H9 (cell line): Measurements from ENCODE around the gene F10. TPM values are rescaled to one million over a fixed set of nuclear protein-coding genes. Genes with fewer than 3 reads are reported as not detected.
A peak's percentile ranks its signal among the peaks of the same experiment; 100 is the strongest.

ENCODE experiments used
- DNase-seq: peaks from one replicate; pipeline ENCODE4 v3.0.0-alpha.2; 2017
- H2AFZ ChIP-seq: one replicate; pipeline ENCODE4 v1.6.1; 2013; ENCODE audit warnings: mild to moderate bottlenecking, low read length, control low read depth, moderate library complexity
- H2AK5ac ChIP-seq: 2 replicates; pipeline ENCODE4 v1.6.1; 2013; ENCODE audit warnings: low read length, control low read depth, mixed read lengths; ENCODE audit not compliant: insufficient read length
- H2BK120ac ChIP-seq: one replicate; pipeline ENCODE4 v1.6.1; 2013; ENCODE audit warnings: low read depth, mild to moderate bottlenecking, low read length, control low read depth, inconsistent platforms; ENCODE audit not compliant: poor library complexity, severe bottlenecking
- H2BK12ac ChIP-seq: 2 replicates; pipeline ENCODE4 v1.6.1; 2013; ENCODE audit warnings: low read length, control low read depth, mixed read lengths, low read depth; ENCODE audit not compliant: insufficient read length
- H2BK15ac ChIP-seq: 2 replicates; pipeline ENCODE4 v1.6.1; 2013; ENCODE audit warnings: low read depth, low read length, control low read depth
- H2BK20ac ChIP-seq: one replicate; pipeline ENCODE4 v1.6.1; 2013; ENCODE audit warnings: low read depth, mild to moderate bottlenecking, low read length, control low read depth, inconsistent platforms; ENCODE audit not compliant: poor library complexity, severe bottlenecking
- H2BK5ac ChIP-seq: 2 replicates; pipeline ENCODE4 v1.6.1; 2013; ENCODE audit warnings: low read length, control low read depth, mixed read lengths; ENCODE audit not compliant: insufficient read length
- H3K14ac ChIP-seq: 2 replicates; pipeline ENCODE4 v1.6.1; 2013; ENCODE audit warnings: low read length, control low read depth; ENCODE audit not compliant: insufficient read depth
- H3K18ac ChIP-seq: 2 replicates; pipeline ENCODE4 v1.6.1; 2013; ENCODE audit warnings: low read depth, mild to moderate bottlenecking, mixed read lengths, low read length, control low read depth; ENCODE audit not compliant: insufficient read length
- H3K23ac ChIP-seq: 2 replicates; pipeline ENCODE4 v1.6.1; 2013; ENCODE audit warnings: low read length, control low read depth, mixed read lengths, low read depth; ENCODE audit not compliant: insufficient read length
- H3K23me2 ChIP-seq: 2 replicates; pipeline ENCODE4 v1.6.1; 2013; ENCODE audit warnings: low read depth, mild to moderate bottlenecking, mixed read lengths, low read length, control low read depth; ENCODE audit not compliant: insufficient read length, poor library complexity, severe bottlenecking
- H3K27ac ChIP-seq: 2 replicates; pipeline ENCODE4 v1.5.1; 2013; ENCODE audit warnings: low read length, control low read depth, mixed read lengths, low read depth; ENCODE audit not compliant: insufficient read length
- H3K27me3 ChIP-seq: 2 replicates; pipeline ENCODE4 v1.6.1; 2013; ENCODE audit warnings: low read length, control low read depth, inconsistent platforms; ENCODE audit not compliant: insufficient read depth
- H3K4ac ChIP-seq: 2 replicates; pipeline ENCODE4 v1.6.1; 2013; ENCODE audit warnings: low read depth, mild to moderate bottlenecking, control low read depth, inconsistent platforms, low read length, moderate library complexity
- H3K4me1 ChIP-seq: 2 replicates; pipeline ENCODE4 v1.6.1; 2013; ENCODE audit warnings: low read length, control low read depth, inconsistent platforms; ENCODE audit not compliant: insufficient read depth
- H3K4me2 ChIP-seq: 2 replicates; pipeline ENCODE4 v1.6.1; 2013; ENCODE audit warnings: low read length, control low read depth, mixed read lengths; ENCODE audit not compliant: insufficient read length, insufficient read depth
- H3K56ac ChIP-seq: 2 replicates; pipeline ENCODE4 v1.6.1; 2013; ENCODE audit warnings: low read depth, mild to moderate bottlenecking, mixed read lengths, low read length, control low read depth; ENCODE audit not compliant: insufficient read length
- H3K79me1 ChIP-seq: 2 replicates; pipeline ENCODE4 v1.6.1; 2013; ENCODE audit warnings: low read depth, mild to moderate bottlenecking, moderate library complexity, low read length, control low read depth, inconsistent platforms; ENCODE audit not compliant: insufficient read depth, poor library complexity, severe bottlenecking
- H3K79me2 ChIP-seq: 2 replicates; pipeline ENCODE4 v1.6.1; 2013; ENCODE audit warnings: low read length, control low read depth, inconsistent platforms; ENCODE audit not compliant: insufficient read depth
- H3K9ac ChIP-seq: 2 replicates; pipeline ENCODE4 v1.6.1; 2013; ENCODE audit warnings: low read length, control low read depth, mixed read lengths; ENCODE audit not compliant: insufficient read length; ENCODE audit errors: extremely low read depth
- H3K9me3 ChIP-seq: one replicate; pipeline ENCODE4 v1.6.1; 2013; ENCODE audit warnings: low read depth, low read length, inconsistent platforms; ENCODE audit not compliant: control insufficient read depth
- H3T11ph ChIP-seq: one replicate; pipeline ENCODE4 v1.6.1; 2013; ENCODE audit warnings: mild to moderate bottlenecking, low read length, control low read depth, inconsistent platforms
- H4K20me1 ChIP-seq: one replicate; pipeline ENCODE4 v1.6.1; 2013; ENCODE audit not compliant: control insufficient read depth, insufficient read length, insufficient read depth
- H4K5ac ChIP-seq: 2 replicates; pipeline ENCODE4 v1.6.1; 2013; ENCODE audit warnings: low read depth, mild to moderate bottlenecking, mixed read lengths, low read length, control low read depth; ENCODE audit not compliant: insufficient read length
- H4K8ac ChIP-seq: replicated peaks from 2 replicates; pipeline ENCODE4 v1.6.1; 2013; ENCODE audit warnings: low read length, control low read depth, mixed read lengths, low read depth; ENCODE audit not compliant: insufficient read length
- H4K91ac ChIP-seq: 2 replicates; pipeline ENCODE4 v1.6.1; 2013; ENCODE audit warnings: low read depth, mild to moderate bottlenecking, moderate library complexity, mixed read lengths, low read length, control low read depth; ENCODE audit not compliant: insufficient read length
- H3K27ac Mint-ChIP-seq, 3 experiments: 2 replicates in 2 of 3; 3 replicates in 1 of 3; pipeline ENCODE4 v1.8.0; 2020 to 2021; ENCODE audit warnings: mixed read lengths in 3 of 3, mild to moderate bottlenecking in 1 of 3, moderate library complexity in 1 of 3
- H3K27me3 Mint-ChIP-seq: 2 replicates; pipeline ENCODE4 v1.8.0; 2021; ENCODE audit warnings: low read depth, mild to moderate bottlenecking, moderate library complexity, mixed read lengths
- H3K36me3 Mint-ChIP-seq, 3 experiments: 2 replicates in 2 of 3; 3 replicates in 1 of 3; pipeline ENCODE4 v1.8.0; 2020 to 2021; ENCODE audit warnings: low read depth in 3 of 3, mixed read lengths in 3 of 3; ENCODE audit not compliant: insufficient read depth in 1 of 3
- H3K4me1 Mint-ChIP-seq, 2 experiments: 2 replicates each; pipeline ENCODE4 v1.8.0; 2020; ENCODE audit warnings: mixed read lengths in 2 of 2
- H3K4me3 Mint-ChIP-seq, 2 experiments: 2 replicates in 1 of 2; 3 replicates in 1 of 2; pipeline ENCODE4 v1.8.0; 2020 to 2021; ENCODE audit warnings: mild to moderate bottlenecking in 2 of 2, mixed read lengths in 2 of 2, moderate library complexity in 1 of 2
- H3K9me3 Mint-ChIP-seq, 2 experiments: 2 replicates in 1 of 2; 3 replicates in 1 of 2; pipeline ENCODE4 v1.8.0; 2020; ENCODE audit warnings: mild to moderate bottlenecking in 2 of 2, mixed read lengths in 2 of 2, moderate library complexity in 1 of 2
- CTCF ChIP-seq: fragments of 200-600 bp; sonication (generic); conservative IDR thresholded peaks from 3 replicates; pipeline ENCODE4 v1.8.0; 2021; ENCODE audit warnings: antibody characterized with exemption, mild to moderate bottlenecking
- WGBS: extraction: QIAGEN DNeasy Blood & Tissue Kit; methylation state at CpG from one replicate; pipeline ENCODE4 v1.1.7; 2013; ENCODE audit warnings: missing lambda C conversion rate, low lambda C conversion rate, mixed read lengths; ENCODE audit not compliant: insufficient read length; ENCODE audit errors: extremely low coverage; 5-methylcytosine and 5-hydroxymethylcytosine counted together
- total RNA-seq: library from RNA; stranded (reverse); gene quantifications from 2 replicates; pipeline ENCODE4 v1.2.1, GENCODE V29; 2021

F10 gene
- total RNA-seq, 1 experiment from 2014 or later: 1.7 TPM

- Mint-ChIP-seq H3K4me3 (no peak overlapping the region), H3K27me3 (peaks cover 1% of the 10 kb centered on the region), H3K27ac (peak overlapping the region in 1 of 3 experiments; percentile 64; a peak in 1 of 7 replicates), H3K9me3 (no peaks in the 10 kb centered on the region), H3K36me3 (peaks cover 0 to 2% (median under 1%) of the 10 kb centered on the region in 3 experiments; a peak in 4 of 7 replicates), H3K4me1 (peaks cover 18 to 27% of the 10 kb centered on the region in 2 experiments)
- Histone ChIP-seq H2BK20ac (no peak overlapping the region), H2BK5ac (no peak overlapping the region), H3K27me3 (no peaks in the 10 kb centered on the region), H4K91ac (no peak overlapping the region), H4K20me1 (peaks cover 2% of the 10 kb centered on the region), H3K27ac (no peak overlapping the region), H3K4me1 (no peaks in the 10 kb centered on the region; the same call in 1 of the 2 replicates), H2BK12ac (no peak overlapping the region), H3K9me3 (no peaks in the 10 kb centered on the region), H3K9ac (no peak overlapping the region), H3K79me2 (no peaks in the 10 kb centered on the region), H3K4ac (no peak overlapping the region), H2BK120ac (no peak overlapping the region), H4K8ac (no peak overlapping the region), H2AK5ac (no peak overlapping the region), H3K56ac (no peak overlapping the region), H2AFZ (no peak overlapping the region), H2BK15ac (no peak overlapping the region), H3K79me1 (no peaks in the 10 kb centered on the region), H3K14ac (no peak overlapping the region; the same call in 1 of the 2 replicates), H3T11ph (no peak overlapping the region), H3K18ac (no peak overlapping the region), H4K5ac (no peak overlapping the region), H3K23me2 (no peaks in the 10 kb centered on the region), H3K4me2 (no peak overlapping the region), H3K23ac (no peak overlapping the region)
- no peak for DNase-seq
- TF ChIP-seq CTCF: no peak
- no CpG with 5 or more reads among the region's 29 CpGs for WGBS
These were observed 28.8 kb upstream of the F10 start for GRCh38 chr13:113093580-113094409.
